RCC 7860 (cell line): ENCODE measurements around the gene TEX9.
"Not testable (repeated sequence)": the region's sequence is repeated elsewhere in the genome, so short reads cannot be mapped to it uniquely, and the experiment has no call there.

Experiments
- DNase-seq: peaks from one replicate; pipeline ENCODE4 v3.0.0-alpha.2; 2015; ENCODE audit warnings: low spot score
- FAIRE-seq: peaks from 2 replicates; lab custom pipeline; 2012; peaks lifted over from hg19 to GRCh38; lab: Jason Lieb, UNC

TEX9 gene

DNA sequence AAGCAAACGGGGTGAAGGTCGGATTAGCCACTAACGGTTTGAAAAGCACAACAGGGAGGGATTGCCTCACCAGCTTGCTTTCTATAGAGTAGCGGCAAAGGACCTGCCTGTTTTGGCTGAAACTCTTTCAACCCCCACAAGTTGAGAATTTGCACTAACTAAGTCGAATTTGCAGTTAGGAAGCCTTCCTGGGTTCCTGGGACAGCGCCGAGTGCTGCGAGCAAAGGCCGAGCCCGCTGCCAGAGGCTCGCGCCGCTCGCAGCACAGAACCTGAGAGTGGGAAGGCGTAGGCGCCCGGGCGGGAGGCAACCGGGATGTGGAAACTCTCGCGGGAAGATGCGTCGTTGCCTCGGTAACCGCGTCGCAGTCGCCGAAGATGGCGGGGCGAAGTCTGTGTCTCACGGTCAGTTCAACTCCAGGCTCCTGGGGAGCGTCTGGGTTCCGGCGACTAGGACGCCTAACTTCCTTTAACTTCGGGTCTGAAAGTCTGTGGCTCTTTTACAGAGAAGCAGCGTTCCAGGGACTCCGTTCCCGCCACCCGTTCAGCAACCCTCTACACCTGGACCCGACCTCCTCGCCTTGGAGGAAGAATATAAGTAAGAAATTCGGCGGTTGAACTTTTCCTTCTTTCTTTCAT, at the start of gene TEX9:
Gene TEX9 (plus strand): TSS at position 352 of the 637 bp plus-strand sequence. CDS start 25 bp downstream, at position 377.
- FAIRE-seq (no peak), DNase-seq (peak; percentile 73)

- not testable (repeated sequence) for DNase-seq, FAIRE-seq
These were observed 48.7 kb upstream of the TEX9 start for GRCh38 chr15:56316561-56316960.

GRCh38 chr15:56320316-56320715, 44.9 kb upstream of the TEX9 start:
- no peak for FAIRE-seq

DNA sequence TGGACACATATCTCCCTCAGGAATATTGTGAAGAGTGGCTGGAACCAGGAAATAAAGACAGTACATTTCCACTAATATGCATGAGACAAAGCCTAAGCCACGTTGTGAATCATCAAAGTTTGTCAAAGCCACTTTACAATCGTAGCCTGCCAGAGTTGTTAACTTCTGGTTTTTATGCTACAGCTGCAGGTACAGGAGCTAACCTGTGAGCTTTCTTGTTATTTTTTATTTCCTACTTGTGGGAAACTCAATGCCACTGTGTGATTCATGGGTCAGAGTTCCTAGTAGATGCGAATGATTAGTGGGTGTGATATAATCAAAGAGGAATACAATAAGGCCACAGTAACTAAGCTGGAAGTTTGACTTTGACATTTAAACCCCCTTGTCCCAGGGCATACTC, 44.4 kb upstream of the TEX9 start:
- no peak for DNase-seq
- FAIRE-seq: no peak

More at GRCh38 chr15:56320316-56320715, 44.9 kb upstream of the TEX9 start:
- no peak for DNase-seq

- FAIRE-seq: no peak
These were observed 42.8 kb upstream of the TEX9 start for GRCh38 chr15:56322444-56322843.

GRCh38 chr15:56323435-56323834, 41.8 kb upstream of the TEX9 start:
- DNase-seq (no peak), FAIRE-seq (no peak)

More at GRCh38 chr15:56322444-56322843, 42.8 kb upstream of the TEX9 start:
- no peak for DNase-seq

DNA sequence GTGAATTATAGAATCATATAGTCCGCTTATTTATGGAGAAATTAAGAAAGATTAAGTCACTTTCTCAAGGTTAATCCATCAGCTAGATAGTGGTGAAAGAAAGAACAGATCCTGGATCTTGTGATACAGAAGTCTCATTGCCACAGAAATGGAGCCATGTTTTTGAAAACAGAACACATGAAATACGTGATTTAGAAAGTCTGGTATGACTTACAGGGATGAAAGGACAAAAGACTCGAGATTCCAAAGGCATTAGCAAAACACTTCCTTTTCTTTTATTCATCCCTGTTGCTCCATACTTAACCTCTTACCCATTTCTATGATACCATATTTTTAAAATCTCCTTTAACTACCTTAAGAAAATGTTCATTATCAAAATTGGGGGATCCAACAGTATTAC, 40.0 kb upstream of the TEX9 start:
- FAIRE-seq (no peak), DNase-seq (no peak)

DNA sequence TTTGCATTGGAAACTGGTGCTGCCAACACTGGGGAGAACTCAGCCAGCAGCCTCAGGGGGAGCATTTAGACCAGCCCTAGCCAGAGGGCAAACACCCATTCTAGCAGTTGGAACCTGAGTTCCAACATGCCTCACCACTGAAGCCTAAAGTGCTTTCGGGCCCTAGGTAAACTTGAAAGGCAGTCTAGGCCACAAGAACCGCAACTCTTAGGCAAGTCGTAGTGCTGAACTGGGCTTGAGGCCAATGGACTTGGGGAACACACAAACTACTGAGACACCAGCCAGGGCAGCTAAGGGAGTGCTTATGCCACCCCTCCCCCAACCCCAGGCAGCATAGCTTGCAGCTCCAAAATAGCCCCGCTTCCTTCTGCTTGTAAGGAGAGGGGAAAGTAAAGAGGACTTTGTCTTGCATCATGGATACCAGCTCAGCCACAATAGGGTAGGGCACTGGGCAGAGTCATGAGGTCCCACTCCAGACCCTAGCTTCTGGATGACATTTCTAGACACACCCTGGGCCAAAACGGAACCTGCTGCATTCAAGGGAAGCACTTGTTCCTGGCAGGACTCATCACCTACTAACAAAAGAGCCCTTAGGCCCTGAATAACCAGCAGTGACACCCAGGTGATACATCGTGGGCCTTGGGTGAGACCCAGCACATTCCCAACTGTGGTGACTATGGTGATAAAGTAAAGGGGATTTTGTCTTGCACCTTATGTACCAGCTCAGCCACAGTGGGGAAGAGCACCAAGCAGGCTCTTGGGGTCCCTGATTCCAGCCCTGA, 37.3 kb upstream of the TEX9 start:
- no peak for FAIRE-seq
- no peak for DNase-seq

- FAIRE-seq (no peak), DNase-seq (no peak)
These were observed 28.0 kb upstream of the TEX9 start for GRCh38 chr15:56337084-56337725.

DNA sequence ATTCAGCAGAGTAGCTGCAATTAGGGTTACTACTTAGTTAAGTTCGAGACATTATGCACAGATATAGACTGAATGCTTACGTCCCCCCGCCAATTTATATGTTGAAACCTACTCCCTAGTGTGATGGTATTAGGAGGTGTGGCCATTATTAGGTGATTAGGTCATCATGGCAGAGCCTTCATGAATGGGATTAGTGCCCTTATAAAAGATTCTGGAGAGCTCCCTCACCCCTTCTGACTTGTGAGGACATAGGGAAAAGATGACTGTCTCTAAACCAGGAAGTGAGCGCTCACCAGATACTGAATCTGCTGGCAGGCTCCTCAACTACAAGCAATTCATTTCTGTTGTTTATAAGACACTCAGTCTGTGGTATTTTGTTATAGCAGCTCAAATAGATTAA, 25.6 kb upstream of the TEX9 start:
- FAIRE-seq: no peak

GRCh38 chr15:56341201-56341600, 24.0 kb upstream of the TEX9 start:
- FAIRE-seq: no peak
- no peak for DNase-seq

More for the DNA sequence above, 25.6 kb upstream of the TEX9 start:
- DNase-seq: no peak

GRCh38 chr15:56342653-56343052, 22.6 kb upstream of the TEX9 start:
- FAIRE-seq: no peak
- DNase-seq: no peak

DNA sequence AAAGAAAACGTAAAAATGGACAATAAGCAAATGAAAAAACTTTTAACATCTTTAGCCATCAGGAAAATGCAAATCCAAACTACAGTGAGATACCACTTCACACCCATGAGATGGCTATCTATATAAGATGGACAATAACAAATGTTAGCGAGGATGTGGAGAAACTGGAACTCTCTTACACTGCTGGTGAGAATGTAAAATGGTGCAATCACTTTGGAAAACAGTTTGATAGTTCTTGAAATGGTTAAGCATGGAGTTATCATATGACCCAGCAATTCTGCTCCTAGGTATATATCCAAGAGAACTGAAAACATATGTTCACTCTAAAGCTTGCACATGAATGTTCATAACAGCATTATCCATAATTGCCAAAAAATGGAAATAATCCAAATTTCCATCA, 21.3 kb upstream of the TEX9 start:
- FAIRE-seq (no peak), DNase-seq (no peak)

- DNase-seq (no peak), FAIRE-seq (no peak)
These were observed 20.9 kb upstream of the TEX9 start for GRCh38 chr15:56344336-56344735.

GRCh38 chr15:56346414-56346813, 18.8 kb upstream of the TEX9 start:
- DNase-seq (no peak), FAIRE-seq (no peak)

DNA sequence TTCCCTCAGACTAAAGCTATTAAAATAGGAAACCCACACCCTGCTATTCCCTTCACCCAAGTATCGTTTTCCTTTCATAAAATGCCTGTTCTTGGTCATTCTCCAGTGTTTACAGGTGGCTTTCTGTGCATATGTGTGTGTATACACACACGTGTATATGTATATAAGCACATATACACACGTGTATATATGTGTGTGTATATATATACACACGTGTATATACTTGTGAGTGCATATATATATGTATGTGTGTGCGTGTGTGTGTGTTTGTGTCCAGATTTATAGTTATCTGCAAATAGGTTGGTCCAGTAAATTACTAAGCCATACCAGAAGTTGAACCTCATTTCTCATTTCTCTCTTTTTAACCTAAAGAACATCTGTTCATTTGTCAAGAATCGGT, 15.7 kb upstream of the TEX9 start:
- DNase-seq (no peak), FAIRE-seq (no peak)

DNA sequence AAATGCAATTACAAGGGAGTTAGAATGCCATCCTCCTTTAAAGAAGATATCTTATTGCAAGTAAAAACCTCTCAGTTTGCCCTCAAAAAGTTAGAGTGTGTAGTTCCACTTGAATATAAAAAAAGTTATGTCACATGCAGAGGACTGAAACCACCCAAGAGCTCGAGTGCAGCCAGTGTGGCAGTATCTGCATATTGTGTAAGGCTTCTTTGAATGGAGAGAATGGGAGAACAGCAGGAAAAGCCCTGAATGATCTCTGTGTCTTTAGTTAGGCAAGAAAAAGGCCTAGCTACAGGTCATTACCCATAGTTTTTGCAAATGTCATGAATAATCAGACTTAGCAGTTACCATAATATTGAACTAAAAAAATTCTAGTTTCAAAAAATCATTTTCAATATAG, 13.9 kb upstream of the TEX9 start:
- FAIRE-seq: no peak
- no peak for DNase-seq

GRCh38 chr15:56351957-56352506, 13.2 kb upstream of the TEX9 start:
- FAIRE-seq (no peak), DNase-seq (no peak)

- DNase-seq (no peak), FAIRE-seq (no peak)
These were observed 12.1 kb upstream of the TEX9 start for GRCh38 chr15:56353119-56353518.

DNA sequence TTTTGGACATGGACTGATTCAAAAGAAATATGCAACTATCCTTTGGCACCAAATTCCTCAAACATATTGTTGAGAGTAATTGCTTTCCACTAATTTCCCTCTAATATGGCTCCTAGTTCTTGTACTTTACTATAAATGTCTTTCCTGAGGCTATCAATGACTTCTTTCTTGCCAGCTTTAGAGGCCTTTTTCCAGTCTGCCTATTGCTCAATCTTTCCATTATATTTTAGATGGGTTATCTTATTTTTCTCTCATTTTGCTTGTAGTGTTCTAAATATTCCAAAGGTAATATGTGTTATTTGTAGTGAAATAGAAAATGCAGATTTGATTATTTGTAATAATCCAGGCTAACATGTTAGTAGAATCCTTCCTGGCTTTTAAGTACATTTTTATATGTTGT, 11.5 kb upstream of the TEX9 start:
- DNase-seq: no peak
- no peak for FAIRE-seq

DNA sequence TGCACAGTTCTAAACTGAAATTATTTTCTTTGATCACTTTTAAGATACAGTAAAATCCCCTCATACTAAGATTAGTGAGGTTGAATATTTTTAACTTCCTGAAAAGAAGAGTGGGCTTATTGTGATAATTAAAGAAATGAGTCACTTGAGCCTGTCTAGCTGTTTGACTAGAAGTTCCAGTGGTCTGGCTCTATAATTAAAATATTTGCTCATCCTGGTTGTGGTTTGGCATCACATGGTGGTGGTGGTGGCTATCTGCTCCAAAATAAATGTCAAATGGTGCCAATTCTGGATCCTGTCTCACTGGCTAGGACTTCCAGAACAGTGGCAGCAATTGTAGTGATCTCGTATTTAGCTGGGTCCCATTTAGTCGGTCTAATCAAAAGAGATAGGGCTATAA, 8.6 kb upstream of the TEX9 start:
- DNase-seq: no peak
- no peak for FAIRE-seq

DNA sequence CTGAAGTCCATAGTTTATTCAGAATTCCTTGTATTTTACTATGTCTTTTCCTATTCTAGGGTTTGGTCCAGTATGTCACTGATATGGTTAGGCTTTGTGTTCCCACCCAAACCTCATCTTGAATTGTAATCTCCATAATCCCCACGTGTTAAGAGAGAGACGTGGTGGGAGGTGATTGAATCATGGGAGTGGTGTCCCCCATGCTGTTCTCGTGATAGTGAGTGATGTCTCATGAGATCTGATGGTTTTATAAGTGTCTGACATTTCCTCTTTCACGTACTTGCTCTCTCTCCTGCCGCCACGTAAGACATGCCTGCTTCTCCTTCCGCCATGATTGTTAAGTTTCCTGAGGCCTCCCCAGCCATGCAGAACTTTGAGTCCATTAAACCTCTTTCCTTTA, 6.6 kb upstream of the TEX9 start:
- no peak for DNase-seq
- no peak for FAIRE-seq
